Iris pigment epithelial cell (primary cell): Measurements from ENCODE around the gene AKT1.
A peak's percentile ranks its signal among the peaks of the same experiment; 100 is the strongest.

ENCODE experiments used
- DNase-seq: peaks from one replicate; pipeline ENCODE4 v3.0.0-alpha.2; 2011; ENCODE audit warnings: low read depth

AKT1 gene

DNA sequence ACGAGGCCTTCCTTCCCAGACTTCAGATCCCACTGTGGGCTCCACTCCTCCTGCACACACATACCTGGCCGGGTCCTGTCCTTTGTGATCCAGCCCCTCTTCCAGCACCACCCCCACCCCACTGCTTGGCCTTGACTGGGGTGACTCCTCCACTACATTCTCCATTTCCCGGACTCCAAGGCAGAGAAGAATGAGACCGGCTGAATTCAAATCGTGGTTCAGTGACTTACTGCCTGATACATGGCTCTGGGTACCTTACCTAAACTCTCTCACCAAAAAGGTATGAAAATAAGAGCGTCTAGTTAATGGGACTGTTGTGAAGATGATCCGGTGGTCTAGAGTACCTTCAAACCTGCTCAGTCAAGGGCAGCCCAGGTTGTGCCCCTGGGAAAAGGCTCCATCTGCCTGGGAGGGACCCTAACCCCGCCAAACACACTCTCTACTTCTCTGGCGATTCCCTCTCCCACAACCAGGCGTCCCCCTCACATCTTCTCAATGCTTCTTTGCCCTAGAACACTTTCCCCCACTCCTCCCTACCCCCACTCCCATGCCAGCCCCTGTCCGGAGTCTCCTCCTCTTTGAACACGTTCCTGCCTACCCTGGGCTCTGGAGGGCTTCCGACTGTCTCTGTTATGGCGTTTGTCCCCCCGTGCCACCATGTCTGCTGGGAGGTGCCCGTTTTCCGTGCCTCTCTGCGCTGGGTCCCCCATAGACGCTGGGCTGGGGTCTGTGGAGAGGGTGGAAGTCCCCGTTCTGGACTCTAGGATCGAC is 3.9 kb upstream of the AKT1 start:
- DNase-seq: no peak

DNA sequence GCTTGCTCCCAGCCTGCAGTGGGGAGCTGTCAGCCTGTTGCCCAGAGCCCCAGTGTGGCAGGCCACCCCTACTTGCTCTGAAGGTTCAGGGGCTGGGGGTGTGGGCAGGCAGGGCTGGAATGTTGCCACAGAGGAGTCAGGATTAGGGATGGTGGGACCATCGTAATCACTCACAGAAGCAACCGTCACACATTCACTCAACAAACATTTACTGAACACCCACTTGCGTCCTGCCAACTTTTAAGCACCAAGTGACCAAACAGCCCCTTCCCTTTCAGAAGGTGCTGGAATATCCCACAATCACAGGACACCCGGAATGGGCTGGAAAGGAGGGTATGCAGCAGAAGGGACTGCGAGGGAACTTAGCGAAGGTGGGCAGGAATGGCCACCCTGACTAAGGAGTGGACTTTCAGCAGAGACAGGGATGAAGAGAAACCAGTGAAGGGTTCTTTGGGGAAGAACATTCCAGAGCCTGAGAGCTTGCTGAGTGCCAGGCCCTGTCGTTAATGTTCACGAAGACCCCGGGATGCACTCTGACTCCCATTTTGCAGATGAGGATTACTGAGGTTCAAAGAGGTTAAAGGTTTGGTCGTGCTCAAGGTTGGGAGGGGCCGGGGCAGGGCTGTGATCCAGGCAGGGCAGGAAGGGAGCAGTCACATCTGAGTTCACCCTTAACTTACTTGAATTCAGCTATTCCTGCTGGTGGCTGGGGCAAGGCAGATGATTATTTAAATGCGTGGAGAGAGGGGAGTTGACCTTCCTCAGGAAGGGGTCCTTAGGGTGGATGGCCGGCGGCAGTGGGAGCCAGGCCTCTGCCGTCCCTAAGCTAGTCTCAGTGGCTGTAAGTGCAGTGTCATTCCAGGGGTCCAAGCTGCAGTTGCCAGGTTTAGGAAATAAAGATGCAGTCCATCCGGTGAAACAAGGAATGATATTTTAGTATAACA is 3.0 kb upstream of the AKT1 start:
- DNase-seq: no peak

DNA sequence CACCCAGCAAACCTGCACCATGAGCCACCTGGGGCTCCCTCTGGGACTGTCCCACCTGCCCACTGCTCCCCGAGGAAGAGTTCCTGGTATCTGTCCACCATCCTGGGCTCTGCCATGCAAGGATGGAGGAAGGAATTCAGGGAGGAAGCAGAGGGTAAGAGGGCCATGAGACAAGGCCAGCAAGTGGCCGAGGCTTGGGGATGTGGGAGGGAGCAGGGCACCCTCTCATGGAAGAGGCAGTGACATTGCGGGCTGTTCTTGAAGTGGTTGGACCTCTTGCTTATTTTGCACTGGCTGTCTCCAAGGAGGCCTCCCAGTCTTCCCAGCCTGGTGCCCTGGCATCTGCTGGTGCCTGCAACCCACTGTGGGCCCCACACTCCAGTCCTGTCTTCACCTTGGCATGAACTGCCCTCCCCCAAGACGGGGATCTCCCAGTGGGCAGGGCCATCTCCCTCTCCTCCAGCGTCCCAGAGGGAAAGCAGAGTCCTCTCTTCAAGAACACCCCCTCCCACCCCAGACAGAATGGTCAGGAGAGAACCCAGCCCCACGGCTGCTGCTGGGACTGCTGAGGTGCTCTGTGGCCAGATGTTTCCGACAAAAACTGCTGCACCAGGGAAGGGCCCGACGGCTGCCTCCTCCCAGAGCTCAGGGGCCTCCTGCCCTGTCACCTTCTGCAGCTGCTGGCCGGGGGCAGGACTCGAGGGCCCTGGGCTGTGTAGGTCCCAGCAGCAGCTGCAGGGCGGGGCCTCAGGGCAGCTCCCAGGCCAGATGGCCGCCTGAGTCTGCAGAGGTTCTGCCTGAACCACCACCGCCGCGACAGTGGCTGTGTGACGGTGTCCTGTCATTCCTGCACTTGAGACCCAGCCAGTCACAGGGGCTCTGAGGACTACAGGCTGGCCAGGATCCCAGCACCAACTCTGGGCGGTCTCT is 1.8 kb upstream of the AKT1 start:
- DNase-seq: no peak

DNA sequence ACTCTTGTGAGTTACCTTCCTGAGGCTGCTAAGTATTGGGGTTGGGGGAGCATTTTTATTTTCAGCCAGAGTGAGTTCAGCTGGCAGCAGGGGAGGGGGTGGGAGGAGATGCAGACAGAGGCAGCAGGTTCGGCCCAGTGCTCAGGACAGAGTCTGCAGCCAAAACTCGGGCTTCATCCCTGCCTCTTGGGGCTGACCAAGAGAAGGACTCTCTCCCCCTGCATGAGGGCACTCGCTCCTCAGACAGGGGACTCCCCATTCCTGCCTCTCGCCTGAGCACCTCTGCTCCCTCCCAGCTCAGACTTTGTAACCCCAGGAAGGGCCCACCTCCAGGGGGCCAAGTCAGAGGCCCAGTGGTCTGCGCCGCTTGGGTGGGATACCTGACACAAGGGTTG is 1.1 kb upstream of the AKT1 start:
- no peak for DNase-seq

DNA sequence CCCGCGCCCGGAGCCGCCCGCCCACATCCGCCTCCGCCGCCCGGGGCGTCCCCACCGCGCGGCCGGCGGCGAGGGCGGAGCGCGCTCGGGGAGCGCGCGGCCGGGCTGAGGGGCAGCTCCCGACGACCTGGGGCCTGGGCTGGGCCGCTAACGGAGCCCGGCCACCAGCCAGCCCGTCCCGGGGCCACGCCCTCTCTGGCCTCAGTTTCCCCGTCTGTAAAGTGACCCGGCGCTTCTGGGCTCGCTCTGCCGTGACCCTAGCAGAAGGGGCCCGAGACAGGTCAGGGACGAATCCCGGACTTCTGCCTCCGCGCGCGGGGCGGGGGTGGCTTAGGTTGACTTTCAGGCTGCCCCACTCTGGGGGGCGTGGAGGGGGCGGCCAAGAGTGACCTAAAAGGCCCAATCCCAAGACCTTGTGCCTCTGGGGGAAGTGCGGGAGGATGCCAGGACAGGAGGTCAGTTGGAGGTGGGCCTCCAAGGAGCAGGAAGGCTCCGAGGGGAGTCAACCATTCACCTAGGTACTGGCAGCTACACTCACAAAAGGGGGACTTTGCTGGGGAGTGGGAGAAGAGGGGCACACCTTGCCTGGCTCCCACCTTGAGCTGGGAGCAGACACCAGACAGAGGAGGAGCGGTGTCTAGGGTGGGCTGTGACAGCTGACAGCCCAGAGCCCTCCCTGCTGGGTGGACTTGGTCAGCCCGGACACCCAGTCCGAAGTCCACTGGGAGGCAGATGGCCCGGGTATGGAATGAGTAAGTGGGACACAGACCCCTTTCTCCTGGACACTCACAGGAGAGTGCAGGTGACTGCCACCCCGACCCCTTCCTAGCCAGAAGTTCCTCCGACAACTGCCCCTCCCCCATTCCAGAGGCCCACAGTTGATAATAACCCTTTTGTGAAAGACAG is 486 bp upstream of the AKT1 start:
- DNase-seq: peak; percentile 47

DNA sequence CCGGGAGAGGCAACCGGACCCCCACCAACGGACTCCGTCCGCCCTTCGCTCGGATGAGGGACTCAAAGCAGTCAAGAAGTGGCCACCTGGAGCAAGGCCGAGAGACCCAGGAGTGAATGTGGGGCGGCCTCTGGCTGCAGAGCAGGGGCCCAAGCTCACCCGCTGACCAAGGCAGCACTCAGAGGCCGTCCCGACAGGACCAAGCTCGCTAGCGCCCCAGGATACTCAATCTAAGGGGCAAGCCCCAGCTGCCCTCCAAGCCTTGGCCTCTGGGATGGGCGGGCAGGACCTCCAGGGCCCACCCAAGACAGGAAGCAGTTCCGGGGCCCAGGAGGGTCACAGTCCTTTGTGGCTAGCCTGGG is 936 bp downstream of the AKT1 start:
- peak; percentile 48 for DNase-seq

DNA sequence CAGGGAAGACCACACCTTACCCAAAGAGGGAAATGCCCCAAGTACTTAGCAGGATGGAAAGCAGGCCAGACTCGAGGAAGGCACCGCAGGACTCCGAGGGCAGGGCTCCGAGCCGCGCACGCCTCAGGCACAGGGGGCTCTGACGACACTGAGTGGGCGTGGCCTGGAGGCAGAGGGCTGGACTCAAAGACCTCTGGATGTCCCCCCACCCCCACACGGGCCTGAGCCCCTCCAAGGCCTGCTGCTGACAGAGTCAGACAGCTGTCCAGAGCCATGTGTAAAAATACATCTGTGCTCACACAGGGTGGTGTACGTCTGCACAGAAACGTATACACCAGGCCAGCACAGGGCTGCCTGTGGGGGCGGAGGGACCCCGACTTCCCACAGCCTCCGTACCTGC is 1.4 kb downstream of the AKT1 start:
- DNase-seq: peak; percentile 76

DNA sequence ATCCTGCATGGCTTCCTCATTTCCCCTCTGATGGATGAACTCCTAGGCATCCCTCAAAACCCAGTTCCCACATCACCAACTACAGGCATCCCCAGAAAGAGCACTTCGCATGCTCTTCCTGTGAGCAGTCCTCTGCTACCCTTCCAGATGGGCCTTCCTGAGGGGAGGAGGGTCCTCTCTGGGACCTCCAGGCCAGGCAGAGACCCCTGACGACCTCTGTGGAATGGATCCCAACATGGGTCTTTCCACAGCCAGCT is 1.9 kb downstream of the AKT1 start:
- DNase-seq: no peak

DNA sequence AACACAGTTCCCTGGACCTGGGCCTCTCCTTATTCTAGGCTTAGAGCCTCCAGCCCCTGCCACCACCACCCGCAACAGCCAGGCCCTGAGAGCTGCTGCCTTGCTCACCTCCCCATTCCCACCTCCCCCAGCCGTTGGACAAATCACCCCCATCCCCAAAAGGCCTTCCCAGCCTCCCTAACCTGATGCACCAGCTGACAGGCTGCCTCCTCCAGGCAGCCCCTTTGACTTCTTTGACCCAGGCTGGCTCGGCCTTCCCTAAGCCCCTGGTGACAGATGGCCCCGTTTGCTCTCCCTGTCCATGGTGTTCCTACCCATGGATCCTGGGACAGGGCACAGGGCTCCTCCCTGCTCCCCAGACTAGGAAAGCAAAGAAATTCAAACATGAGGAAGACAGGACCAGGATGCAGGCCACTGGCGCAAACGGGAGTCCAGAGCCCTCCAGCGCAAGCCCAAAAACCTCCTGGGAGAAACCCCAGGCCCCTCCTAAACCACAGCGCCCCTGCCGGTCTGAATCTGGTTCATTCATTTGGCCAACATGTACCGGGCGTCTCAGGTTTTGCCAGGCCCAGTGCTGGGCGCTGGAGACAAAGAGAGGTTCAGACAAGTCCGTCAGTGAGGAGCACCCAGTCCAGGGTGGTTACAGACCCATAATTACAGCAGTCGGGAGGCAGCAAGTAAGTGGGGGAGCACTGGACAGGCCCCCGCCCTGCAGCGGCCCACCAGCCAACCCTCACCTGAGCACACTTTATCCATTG is 2.4 kb downstream of the AKT1 start:
- DNase-seq: no peak

DNA sequence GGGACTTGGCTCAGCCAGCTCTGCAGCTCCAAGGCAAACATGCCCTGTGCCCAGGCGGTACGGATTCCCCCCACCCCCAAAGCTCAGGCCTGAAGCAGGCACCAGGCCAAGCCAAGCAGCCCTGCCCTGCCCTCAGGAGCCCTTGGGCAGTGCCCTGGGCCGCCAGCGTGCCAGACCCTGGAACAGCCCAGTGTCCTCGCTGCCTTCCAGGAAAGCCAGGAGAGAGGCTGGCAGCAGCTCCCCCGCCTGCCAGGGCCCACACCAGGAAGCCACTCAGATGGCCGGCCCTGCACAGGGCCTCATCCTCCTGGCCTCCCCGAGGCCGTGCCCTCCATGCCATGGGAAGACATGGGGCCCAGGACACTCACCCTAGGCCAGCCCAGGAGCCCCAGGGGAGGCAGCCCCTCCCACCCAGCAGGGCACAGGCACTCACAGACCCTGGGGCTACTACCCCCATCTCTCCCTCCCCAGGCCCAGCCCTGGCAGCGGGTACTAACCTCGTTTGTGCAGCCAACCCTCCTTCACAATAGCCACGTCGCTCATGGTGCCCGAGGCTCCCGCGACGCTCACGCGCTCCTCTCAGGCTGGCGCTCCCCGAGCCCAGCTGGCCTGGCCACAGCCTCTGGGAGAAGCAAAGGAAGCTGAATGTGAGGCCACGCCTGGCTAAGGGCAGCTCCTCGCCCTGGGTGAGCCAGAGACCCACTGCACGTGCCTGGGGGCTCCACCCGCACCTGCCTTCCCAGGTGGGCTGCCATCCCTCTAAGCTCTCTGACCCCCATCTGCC is 3.3 kb downstream of the AKT1 start:
- DNase-seq: no peak

DNA sequence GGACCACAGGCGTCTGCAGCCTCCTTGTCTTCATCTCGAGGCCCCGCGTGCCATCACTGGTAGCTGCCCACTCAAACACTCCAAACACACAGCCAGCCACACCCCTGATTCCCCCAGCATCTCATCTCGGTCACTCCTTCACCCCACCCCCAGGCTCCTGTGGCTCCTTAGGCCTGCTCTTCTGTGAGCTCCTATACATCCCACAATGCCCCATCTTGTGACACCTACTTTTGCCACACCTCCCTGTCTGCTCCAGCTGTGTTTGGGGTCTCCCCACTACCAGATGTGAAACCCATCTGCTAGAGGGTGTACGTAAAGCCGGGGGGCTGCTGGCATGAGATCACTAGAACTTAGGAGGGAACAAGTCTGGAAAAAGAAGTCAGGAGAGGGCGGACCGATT is 4.1 kb downstream of the AKT1 start:
- no peak for DNase-seq

DNA sequence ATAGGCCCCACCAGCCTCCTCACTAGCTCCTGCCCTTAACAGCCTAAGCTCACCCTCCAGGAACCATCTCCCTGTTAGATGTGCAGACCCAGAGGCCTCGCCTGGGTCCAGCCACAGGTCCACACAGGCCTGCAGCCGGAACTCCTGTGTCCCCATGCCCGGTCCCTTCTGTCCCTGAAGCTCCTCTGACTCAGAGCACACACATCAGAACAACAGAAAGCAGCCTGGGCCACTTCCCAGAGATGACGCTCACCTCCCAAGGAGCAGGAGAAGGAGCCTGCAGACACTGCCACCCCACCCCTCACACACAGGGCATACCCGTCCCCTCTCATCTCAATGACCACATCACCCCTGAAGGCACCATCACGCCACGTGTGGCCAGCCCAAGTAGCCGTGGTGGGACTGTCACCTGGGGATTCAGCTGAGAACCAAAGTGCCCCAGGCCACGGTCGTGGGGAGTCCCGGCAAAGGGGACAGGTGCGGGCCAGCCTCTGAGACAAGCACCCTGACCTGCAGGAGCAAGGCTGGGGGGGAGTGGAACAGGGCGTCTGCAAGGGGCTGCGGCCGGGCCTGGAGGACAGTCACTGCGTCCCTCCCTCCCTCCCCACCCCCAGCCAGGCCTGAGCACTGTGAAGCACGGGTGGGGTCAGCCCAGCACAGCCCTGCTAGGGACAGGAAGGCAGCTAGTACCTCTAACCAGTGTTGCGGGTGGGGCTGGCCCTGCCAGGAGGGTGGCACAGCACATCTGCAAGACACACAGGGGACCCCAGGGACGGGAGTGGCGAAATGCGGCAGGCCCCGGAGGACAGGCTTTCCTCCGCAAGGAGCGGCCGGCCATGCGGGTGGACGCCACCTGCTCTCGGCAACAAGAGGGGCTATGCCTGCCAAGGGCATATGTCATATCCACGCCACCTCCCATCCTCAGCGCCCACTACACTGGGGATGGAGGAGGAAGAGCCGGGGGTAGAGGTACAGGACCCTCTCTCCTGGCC is 5.5 kb downstream of the AKT1 start:
- no peak for DNase-seq

DNA sequence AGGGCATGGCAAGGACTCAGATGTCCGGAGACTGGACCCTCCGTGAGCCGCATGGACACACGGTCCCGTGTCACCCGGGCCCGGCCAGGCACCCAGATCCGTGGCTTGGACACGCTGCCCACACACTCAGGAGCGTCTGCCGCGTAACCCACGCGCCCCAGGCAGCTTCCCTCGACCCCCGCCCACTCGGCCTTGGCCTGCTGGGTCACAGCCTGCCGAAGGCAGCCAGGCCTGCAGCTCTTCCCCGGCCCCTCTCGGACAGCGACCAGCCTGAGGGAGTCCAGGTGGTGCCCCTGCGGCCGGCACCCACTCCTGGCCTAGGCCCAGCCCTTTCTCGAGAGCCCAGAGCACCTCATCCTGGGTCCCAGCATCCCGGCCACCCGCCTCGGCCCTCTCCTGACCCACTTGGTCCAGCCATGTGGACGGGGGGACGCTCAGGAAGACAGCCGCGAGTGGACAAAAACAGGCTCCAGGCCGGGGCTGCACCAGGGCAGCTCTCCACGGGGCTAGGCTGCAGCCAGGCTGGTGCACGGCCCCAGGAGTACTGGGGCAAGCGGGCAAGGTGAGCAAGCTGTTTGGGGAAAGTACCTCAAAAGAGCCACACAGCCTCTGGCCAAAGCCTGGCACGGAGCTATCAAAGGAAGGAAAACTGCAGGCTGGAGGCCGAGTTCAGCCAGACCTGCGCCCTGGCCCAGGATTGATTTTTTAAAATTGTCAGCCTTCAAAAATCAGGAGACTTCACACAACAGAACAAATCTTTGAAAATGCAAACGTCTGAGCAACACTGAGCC is 6.5 kb downstream of the AKT1 start:
- no peak for DNase-seq

DNA sequence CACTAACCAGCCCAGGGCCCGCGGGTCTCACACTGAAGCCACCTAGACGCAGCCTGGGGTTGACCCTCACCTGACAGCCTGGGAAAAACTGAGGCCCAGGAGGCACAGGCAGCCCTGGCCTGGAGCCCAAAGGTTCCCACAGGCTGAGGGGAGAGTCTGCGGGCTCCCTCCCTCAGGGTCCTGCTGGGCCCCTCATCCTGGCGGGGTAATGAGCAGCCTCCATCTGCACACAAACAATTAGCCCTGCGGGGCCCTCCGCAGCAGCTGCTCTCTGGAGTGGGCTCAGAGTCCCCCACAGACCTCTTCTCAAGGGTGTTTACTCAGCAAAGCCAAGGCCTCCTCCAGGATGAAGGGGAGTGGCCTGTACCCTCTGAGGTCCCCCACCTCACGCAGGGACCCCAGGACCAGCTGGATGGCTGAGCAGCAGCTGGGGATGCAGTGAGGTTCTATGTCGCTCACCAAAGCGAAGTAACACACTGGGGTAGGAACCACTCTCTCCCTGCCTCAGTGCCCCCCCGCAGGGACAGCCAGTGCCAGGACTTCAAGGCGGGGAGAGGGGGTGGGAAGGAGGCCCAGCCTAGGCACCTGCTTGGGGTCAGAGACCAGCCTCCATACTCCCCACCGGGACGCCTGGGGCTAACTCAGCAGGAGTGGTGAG is 7.3 kb downstream of the AKT1 start:
- DNase-seq: no peak

DNA sequence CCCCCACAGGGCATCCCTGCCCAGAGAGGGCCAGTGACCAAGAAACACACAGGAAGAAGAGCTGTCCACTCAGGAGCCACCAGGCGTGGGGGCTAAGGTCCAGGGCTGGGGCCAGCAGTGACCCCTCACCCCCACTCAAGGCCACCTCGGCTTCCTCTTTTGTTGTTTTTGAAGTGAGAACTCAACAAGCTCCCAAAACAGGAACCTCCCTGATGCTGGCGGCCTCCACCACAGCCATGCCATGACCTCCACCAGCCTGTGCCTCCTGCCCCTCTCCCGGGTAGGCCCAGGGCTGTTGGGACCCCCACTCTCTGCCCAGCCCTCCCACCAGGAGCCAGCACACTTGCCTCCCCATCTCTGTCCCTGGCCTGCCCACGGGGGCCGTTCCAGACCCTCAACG is 7.8 kb downstream of the AKT1 start:
- no peak for DNase-seq

DNA sequence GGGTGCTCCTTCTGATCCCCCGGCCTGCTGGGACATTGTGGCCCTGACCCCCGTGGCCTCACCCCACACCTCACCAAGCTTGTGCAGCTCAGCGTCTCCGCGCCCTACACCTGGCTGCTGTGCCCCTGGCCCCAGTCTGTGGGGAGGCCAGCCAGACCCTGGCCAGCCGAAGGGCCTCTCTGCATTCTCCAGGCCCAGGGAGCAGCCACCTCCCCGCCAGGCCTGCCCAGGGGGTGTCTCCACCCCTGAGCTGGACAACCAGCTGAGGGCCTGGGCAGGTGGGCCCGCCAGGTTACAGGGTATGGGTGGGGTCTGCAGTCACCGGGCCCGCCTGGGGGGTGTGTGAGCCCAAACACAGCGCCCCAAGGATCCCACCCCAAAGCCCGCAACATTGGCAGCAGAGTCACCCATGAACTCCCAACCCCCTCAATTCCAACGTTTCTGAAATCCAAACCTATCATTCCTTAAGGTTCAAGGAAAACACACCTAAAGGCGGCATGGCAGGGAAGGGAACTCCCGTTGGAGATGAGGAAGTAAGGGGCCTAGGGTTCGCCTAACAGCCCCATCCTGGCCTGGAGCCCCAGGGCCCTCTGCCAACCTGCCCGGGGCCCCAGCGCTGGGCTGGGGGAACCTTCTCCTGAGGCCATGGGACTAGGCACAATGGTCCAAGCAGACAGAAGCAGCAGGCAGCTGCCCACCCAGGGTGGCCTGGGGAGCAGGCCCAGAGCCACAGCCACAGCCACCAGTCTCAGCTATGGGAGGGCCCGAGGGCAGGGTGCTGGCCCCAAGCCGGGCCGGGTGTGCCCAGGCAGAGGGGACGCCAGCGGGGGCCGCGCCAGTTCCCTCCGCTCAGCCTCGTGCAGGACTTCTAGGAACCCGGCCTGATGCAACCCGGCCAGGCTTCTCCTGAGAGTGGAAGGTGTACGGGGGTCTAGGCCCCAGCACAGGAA is 8.5 kb downstream of the AKT1 start:
- DNase-seq: no peak
